Esophagus muscularis mucosa (tissue), 4 donors: ENCODE results near the gene SEC24D. TPM values are rescaled to one million over a fixed set of nuclear protein-coding genes. Genes with fewer than 3 reads are reported as not detected.

ENCODE experiments used
- DNase-seq: peaks from one replicate; pipeline ENCODE4 v3.0.0-alpha.2; 2017; ENCODE audit errors: extremely low spot score
- H3K27ac ChIP-seq, 4 donors: fragments of 200-600 bp; sonication (generic); replicated peaks in 1 of 4; 1 replicate in 3 of 4; 2 replicates in 1 of 4; pipeline ENCODE4 v1.5.1; 2016 to 2019; ENCODE audit warnings: mild to moderate bottlenecking in 1 of 4
- H3K27me3 ChIP-seq, 4 donors: fragments of 200-600 bp; sonication (generic); one replicate each; pipeline versions ENCODE4 v1.5.1 to v1.6.0; 2016 to 2019
- H3K36me3 ChIP-seq, 4 donors: fragments of 200-600 bp; sonication (generic); one replicate each; pipeline ENCODE4 v1.5.1; 2016 to 2019
- H3K4me1 ChIP-seq, 4 donors: fragments of 200-600 bp; sonication (generic); one replicate each; pipeline ENCODE4 v1.5.1; 2016 to 2019
- H3K4me3 ChIP-seq, 4 donors: fragments of 200-600 bp; sonication (generic); 1 replicate in 2 of 4; 2 replicates in 2 of 4; pipeline ENCODE4 v1.5.1; 2016 to 2019; ENCODE audit warnings: mild to moderate bottlenecking in 4 of 4, moderate library complexity in 1 of 4
- H3K9me3 ChIP-seq, 4 donors: fragments of 200-600 bp; sonication (generic); 1 replicate in 3 of 4; 2 replicates in 1 of 4; pipeline ENCODE4 v1.5.1; 2016 to 2019
- EP300 ChIP-seq: sonication (generic); formaldehyde crosslinking; IDR thresholded peaks from one replicate; pipeline ENCODE4 v1.6.1; 2017; ENCODE audit warnings: antibody characterized with exemption
- POLR2A ChIP-seq: fragments of 450-650 bp; IDR thresholded peaks from one replicate; pipeline ENCODE4 v1.6.1; 2017; ENCODE audit warnings: antibody characterized with exemption, moderate library complexity, mild to moderate bottlenecking, low read depth
- POLR2AphosphoS5 ChIP-seq, 2 donors: sonication (generic); formaldehyde crosslinking; IDR thresholded peaks; one replicate each; pipeline ENCODE4 v1.6.1; 2017; ENCODE audit warnings: antibody characterized with exemption in 2 of 2
- WGBS: methylation state at CpG from one replicate; pipeline ENCODE4 v1.1.5; 2018; 5-methylcytosine and 5-hydroxymethylcytosine counted together
- intact Hi-C: fragments of 100-400 bp; cut with DNase I; formaldehyde crosslinking; loops from one replicate; pipeline ENCODE4 v1.15.1; 2023
- total RNA-seq, 4 donors: library from RNA; depleted of rRNA; stranded (reverse); fragments of >200 nt; gene quantifications; one replicate each; pipeline versions ENCODE4 v1.1.0 to v1.2.1, GENCODE V29; 2016
- TF ChIP-seq, protein P1 (sequence below), 3 experiments: fragments of 200-600 bp in 2 of 3; fragments of 450-650 bp in 1 of 3; sonication (generic) in 2 of 3; IDR thresholded peaks; one replicate each; pipeline ENCODE4 v1.5.1; 2017 to 2019; ENCODE audit warnings: antibody characterized with exemption in 3 of 3, mild to moderate bottlenecking in 2 of 3, moderate library complexity in 1 of 3

The SEC24D gene
- total RNA-seq, 4 donors from 2014 or later = 29.1 to 41.5 (median 37.0) TPM

DNA sequence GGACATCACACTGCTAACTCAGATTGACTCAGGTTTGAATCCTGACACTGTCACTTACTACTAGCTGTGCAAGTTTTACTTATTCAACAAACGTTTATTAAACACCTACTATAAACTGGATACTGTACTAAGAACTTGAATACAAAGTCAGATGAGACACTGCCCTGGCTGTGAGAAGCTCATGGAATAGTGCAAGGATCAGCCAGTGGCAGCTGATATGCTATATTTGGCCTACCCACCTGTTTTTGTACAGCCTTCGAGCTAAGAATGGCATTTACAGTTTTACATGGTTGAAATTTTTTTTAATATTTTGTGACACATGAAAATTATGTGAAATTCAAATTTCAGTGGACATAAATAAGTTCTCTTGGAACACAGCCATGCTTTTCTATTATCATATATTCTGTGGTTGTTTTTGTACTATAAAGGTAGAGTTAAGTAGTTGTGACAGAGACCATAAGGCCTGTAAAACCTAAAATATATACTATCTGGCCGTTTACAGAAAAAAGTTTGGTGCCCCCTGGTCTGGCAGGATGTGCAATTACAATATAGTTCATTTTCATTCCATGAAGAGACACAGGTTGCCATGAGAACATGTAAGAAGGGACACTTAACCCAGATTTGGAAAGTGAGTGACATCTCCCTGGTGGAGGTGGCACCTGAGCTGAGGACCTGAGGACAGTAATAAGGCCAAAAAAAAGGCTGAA, 3.4 kb upstream of the SEC24D start:
- 75% methylated on average over 3 of the region's 3 CpGs for WGBS
- Histone ChIP-seq H3K36me3 (no peaks in the 10 kb centered on the region), H3K27ac (no peak overlapping the region), H3K9me3 (no peaks in the 10 kb centered on the region), H3K4me1 (peaks cover 6 to 15% (median 12%) of the 10 kb centered on the region in 4 donors), H3K27me3 (no peaks in the 10 kb centered on the region), H3K4me3 (no peak overlapping the region)
- peak; percentile 34 for DNase-seq
- intact Hi-C loops = loop anchor here (5.0 kb wide), 1 partner anchor 62 kb away; no protein-coding TSS in a partner anchor
- no peak for TF ChIP-seq POLR2AphosphoS5 (IDR thresholded peaks at IDR 0.05)
- no peak for TF ChIP-seq EP300
- no peak for TF ChIP-seq POLR2A
- TF ChIP-seq, protein P1, sequence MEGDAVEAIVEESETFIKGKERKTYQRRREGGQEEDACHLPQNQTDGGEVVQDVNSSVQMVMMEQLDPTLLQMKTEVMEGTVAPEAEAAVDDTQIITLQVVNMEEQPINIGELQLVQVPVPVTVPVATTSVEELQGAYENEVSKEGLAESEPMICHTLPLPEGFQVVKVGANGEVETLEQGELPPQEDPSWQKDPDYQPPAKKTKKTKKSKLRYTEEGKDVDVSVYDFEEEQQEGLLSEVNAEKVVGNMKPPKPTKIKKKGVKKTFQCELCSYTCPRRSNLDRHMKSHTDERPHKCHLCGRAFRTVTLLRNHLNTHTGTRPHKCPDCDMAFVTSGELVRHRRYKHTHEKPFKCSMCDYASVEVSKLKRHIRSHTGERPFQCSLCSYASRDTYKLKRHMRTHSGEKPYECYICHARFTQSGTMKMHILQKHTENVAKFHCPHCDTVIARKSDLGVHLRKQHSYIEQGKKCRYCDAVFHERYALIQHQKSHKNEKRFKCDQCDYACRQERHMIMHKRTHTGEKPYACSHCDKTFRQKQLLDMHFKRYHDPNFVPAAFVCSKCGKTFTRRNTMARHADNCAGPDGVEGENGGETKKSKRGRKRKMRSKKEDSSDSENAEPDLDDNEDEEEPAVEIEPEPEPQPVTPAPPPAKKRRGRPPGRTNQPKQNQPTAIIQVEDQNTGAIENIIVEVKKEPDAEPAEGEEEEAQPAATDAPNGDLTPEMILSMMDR (IDR thresholded peaks at IDR 0.05) = no peak

DNA sequence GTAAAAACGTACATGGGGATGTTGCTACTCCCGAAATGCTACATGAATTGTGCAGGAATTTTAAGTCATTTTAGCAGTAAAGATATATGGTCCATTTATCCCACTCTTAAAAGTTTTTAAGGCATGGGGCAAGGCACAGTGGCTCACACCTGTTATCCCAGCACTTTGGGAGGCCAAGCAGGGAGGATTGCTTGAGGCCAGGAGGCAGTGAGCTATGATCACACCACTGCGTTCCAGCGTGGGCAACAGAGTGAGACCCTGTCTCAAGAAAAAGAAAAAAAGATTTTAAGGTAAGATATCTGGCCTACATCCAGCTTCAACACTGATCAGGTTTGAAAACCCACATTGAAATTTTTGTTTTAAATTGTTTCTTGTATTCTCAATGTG, 1.2 kb upstream of the SEC24D start:
- Histone ChIP-seq H3K27me3 (no peaks in the 10 kb centered on the region), H3K4me3 (peak overlapping the region in 1 of 4 donors; percentile 98), H3K36me3 (peaks cover 0 to 14% (median 12%) of the 10 kb centered on the region in 4 donors), H3K4me1 (peaks cover 12 to 37% (median 34%) of the 10 kb centered on the region in 4 donors), H3K9me3 (no peaks in the 10 kb centered on the region), H3K27ac (peak overlapping the region in 1 of 4 donors; percentile 99)
- no peak for TF ChIP-seq POLR2AphosphoS5 (IDR thresholded peaks at IDR 0.05)
- TF ChIP-seq, protein P1 (IDR thresholded peaks at IDR 0.05) = no peak
- TF ChIP-seq POLR2A = no peak
- TF ChIP-seq EP300 = no peak
- WGBS = 78% methylated on average over 4 of the region's 4 CpGs
- intact Hi-C loops = loop anchor here (5.0 kb wide), 1 partner anchor 60 kb away; no protein-coding TSS in a partner anchor
- DNase-seq = peak; percentile 12

DNA sequence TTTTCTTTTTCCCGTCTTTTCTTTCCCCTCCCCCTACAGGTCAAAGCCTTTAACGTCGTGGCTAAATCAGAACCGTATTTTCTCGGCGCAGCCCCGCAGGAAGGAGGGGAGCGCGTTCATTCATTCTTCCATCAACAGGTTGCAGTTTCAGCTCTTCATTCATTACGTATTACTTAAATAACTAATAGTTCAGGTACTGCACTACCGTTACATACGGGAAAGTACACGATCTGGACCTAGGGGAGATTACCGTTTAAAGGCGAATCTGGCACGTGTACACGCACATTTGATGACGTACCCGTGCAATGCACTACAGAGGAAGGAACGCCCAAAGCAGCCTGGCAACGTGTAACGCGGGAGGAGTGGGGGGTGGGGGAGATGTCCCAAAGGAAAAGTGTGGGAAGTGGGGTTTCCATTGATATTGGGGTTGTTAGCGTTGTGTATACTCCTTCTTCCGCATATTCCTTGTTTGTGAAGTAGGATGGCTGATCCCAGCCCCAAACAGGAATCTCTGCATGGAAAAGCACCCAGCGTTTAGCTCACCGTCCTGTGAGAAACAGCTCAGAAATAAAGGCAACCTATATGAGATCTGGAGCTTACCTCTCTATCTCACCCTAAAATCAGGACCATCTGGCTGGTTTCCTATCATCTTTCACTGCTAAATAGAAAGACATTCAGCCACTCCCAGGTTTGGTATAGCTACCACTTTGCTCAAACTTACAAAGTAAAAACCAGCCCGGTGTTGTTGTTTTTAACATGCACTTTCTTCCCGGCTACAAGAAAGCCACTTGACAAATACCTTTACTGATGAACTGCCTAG, 585 bp upstream of the SEC24D start:
- intact Hi-C loops = loop anchor here (5.0 kb wide), 1 partner anchor 59 kb away; no protein-coding TSS in a partner anchor
- no peaks in the 10 kb centered on the region for H3K27me3 ChIP-seq
- peaks cover 12 to 41% (median 40%) of the 10 kb centered on the region in 4 donors for H3K4me1 ChIP-seq
- H3K27ac ChIP-seq = peak overlapping the region; percentile 96 to 99 (median 98)
- TF ChIP-seq, protein P1 (IDR thresholded peaks at IDR 0.05) = no peak
- no peak for TF ChIP-seq POLR2AphosphoS5 (IDR thresholded peaks at IDR 0.05)
- peak overlapping the region; percentile 80 to 98 (median 98) for H3K4me3 ChIP-seq
- peak; percentile 75 for DNase-seq
- WGBS = 4% methylated on average over 29 of the region's 29 CpGs
- H3K9me3 ChIP-seq = no peaks in the 10 kb centered on the region
- peaks cover 0 to 20% (median 16%) of the 10 kb centered on the region in 4 donors for H3K36me3 ChIP-seq

DNA sequence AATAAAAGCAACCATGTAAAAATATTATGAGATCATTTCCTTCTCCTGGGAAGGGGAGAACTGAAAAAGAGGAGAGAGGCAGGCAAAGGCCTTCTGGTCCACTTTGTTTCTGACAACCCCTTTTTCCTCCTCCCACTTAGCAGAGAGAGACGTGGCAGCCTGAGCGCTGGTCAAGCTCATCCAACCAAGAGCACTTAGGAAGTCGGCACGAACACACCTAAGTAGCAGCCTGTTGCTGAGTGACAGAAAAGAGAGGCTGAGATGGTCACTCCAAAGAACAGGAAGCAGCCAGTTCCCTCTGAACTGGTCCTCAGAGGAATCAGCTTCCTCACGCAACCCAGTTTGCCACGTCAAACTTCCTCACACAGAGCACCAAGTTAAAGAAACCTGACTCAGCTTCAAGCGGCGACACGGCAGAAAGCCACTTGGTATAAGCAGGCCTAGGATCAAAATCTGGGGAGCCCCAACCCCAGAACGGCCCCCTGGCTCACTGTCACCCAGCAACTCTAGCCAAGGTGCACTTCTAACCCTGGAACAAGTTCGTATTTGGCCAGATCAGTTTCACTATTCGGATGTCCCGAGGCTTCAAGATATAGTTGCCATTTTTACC, 861 bp downstream of the SEC24D start:
- intact Hi-C loops = loop anchor here (2.0 to 5.0 kb wide), 2 partner anchors 54 to 58 kb away; partner anchors contain the start of gene SYNPO2
- Histone ChIP-seq H3K4me1 (peaks cover 18 to 55% (median 52%) of the 10 kb centered on the region in 4 donors), H3K4me3 (peak overlapping the region; percentile 80 to 98 (median 98)), H3K9me3 (no peaks in the 10 kb centered on the region), H3K36me3 (peaks cover 0 to 34% (median 21%) of the 10 kb centered on the region in 4 donors), H3K27ac (peak overlapping the region; percentile 96 to 99 (median 98)), H3K27me3 (no peaks in the 10 kb centered on the region)
- peak; percentile 92 for DNase-seq
- TF ChIP-seq POLR2A (no peak), EP300 (no peak), POLR2AphosphoS5 (IDR thresholded peaks at IDR 0.05) (peak; percentile 82 to 85)
- TF ChIP-seq, protein P1 (IDR thresholded peaks at IDR 0.05) = no peak
- 0% methylated on average over 10 of the region's 13 CpGs for WGBS
